Prostate gland (tissue), 2 donors: ENCODE measurements around the gene ZNF599.

Experiments used
- POLR2A ChIP-seq: fragments of 450-650 bp; IDR thresholded peaks from one replicate; pipeline ENCODE4 v1.6.1; 2016; ENCODE audit warnings: antibody characterized with exemption, mild to moderate bottlenecking
- TF ChIP-seq, protein P1 (sequence below), 4 experiments: fragments of 200-600 bp in 2 of 4; fragments of 450-650 bp in 2 of 4; sonication (generic) in 2 of 4; IDR thresholded peaks; 1 replicate in 3 of 4; 2 replicates in 1 of 4; pipeline ENCODE4 v1.5.1; 2016 to 2019; ENCODE audit warnings: antibody characterized with exemption in 4 of 4, mild to moderate bottlenecking in 2 of 4, moderate library complexity in 2 of 4

DNA sequence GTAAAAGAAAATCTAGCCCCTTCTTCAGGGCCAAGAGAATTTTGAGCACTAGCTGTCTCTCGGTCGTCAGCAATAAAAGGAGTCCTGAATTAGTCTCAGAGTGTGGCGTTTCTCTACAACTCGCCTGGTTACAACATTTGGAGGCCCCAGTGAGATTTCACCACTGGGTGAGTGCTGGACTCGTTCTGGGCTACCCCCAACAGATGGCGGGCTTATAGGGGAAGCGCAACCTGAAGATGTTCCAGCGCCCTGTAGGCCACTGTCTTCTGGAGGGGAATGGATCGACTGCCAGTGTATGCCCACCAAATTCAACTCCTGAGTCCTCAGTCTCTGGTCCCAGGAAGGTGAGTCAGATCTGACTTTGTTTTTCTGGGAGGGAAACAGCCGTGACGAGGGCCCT, 50.7 kb downstream of the ZNF599 start:
- TF ChIP-seq, protein P1, sequence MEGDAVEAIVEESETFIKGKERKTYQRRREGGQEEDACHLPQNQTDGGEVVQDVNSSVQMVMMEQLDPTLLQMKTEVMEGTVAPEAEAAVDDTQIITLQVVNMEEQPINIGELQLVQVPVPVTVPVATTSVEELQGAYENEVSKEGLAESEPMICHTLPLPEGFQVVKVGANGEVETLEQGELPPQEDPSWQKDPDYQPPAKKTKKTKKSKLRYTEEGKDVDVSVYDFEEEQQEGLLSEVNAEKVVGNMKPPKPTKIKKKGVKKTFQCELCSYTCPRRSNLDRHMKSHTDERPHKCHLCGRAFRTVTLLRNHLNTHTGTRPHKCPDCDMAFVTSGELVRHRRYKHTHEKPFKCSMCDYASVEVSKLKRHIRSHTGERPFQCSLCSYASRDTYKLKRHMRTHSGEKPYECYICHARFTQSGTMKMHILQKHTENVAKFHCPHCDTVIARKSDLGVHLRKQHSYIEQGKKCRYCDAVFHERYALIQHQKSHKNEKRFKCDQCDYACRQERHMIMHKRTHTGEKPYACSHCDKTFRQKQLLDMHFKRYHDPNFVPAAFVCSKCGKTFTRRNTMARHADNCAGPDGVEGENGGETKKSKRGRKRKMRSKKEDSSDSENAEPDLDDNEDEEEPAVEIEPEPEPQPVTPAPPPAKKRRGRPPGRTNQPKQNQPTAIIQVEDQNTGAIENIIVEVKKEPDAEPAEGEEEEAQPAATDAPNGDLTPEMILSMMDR (IDR thresholded peaks at IDR 0.05) = no peak
- TF ChIP-seq POLR2A = no peak
